Keratinocyte (primary cell): ENCODE measurements around the gene HOXD11.

Source experiments
- CTCF ChIP-seq, 3 experiments: IDR thresholded peaks in 1 of 3; conservative IDR thresholded peaks in 1 of 3; optimal IDR thresholded peaks in 1 of 3; 2 replicates in 2 of 3; 3 replicates in 1 of 3; pipeline versions ENCODE3 to v1.5.1; 2011; ENCODE audit warnings: low read length in 3 of 3, mild to moderate bottlenecking in 3 of 3, moderate library complexity in 2 of 3, control low read depth in 1 of 3, inconsistent platforms in 1 of 3; ENCODE audit not compliant: insufficient read depth in 2 of 3; ENCODE audit errors: extremely low read depth in 1 of 3
- EZH2 ChIP-seq: IDR thresholded peaks from one replicate; pipeline ENCODE4 v1.6.1; 2012; ENCODE audit warnings: inconsistent platforms, mild to moderate bottlenecking, low read length, moderate library complexity

- TF ChIP-seq EZH2 (no peak), CTCF (optimal IDR thresholded peaks at IDR 0.05 in 1 of 3, IDR thresholded peaks at IDR 0.05 in 1 of 3, conservative IDR thresholded peaks at IDR 0.05 in 1 of 3; ENCODE audit: extremely low read depth in 1 of 3, insufficient read depth in 2 of 3, low read length in 3 of 3) (no peak)
These were observed 27.0 kb downstream of the HOXD11 start for GRCh38 chr2:176134035-176134434.
